Activated gamma-delta T cell treated with Interleukin-2 at 50 U/mL for 16 hours (primary cell): ENCODE results near the gene PRKAR1B.

Experiments
- DNase-seq: peaks from one replicate; pipeline ENCODE4 v3.0.0-alpha.2; 2020

Gene PRKAR1B

GRCh38 chr7:503575-504111 is 223.4 kb downstream of the PRKAR1B start:
- DNase-seq: no peak

- DNase-seq: no peak
Measured at GRCh38 chr7:502296-502695, 224.8 kb downstream of the PRKAR1B start.

DNA sequence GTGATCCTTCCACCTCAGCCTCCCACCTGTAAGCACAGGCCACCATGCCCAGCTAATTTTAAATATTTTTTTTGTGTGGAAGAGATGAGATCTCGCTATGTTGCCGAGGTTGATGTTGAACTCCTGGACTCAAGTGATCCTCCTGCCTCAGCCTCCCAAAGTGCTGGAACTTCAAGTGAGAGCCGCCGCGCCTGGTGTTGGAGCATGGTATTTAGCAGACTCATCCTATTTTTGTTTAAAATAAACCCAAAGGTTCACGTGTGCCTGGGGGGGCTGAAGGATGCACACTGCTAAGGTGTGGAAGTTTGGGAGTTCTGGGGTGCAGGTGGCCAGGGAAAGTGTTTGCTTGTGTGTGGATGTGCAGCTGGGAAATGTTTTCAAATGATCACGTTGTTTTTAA is 225.6 kb downstream of the PRKAR1B start:
- DNase-seq: no peak

GRCh38 chr7:500521-501420 is 226.3 kb downstream of the PRKAR1B start:
- DNase-seq: no peak

DNA sequence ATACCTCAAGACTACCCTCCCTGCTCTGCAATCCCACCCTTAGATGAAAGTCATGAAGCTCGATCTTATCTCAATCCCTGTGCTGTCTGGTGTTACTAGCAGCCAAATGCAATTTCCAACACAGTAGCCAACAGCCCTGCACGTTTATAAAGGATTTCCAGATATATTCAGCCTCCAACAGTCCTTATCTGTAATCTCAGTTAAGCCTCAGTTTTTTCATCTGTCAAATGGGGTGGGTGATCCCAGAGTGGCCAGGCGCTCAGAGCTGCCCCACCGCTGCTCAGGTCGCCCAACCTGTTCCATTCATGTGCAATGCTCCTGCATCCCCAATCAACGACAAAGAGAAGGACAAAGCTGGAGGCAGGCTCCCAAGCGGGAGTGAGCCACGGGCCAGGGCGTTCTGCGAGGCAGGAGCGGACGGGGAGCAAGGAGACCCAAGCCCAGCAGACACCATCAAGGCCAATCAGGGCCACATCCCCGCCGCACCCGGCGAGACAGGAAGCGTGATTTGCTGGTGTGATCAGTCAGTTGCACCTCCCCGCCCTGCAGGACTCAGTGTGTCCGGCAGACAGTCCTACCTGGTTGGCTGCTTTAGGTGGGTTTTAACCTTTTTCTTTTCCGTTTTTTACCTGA is 227.1 kb downstream of the PRKAR1B start:
- DNase-seq: no peak
